ENCODE data around the gene RALGPS1. TPM values are rescaled to one million over a fixed set of nuclear protein-coding genes. Genes with fewer than 3 reads are reported as not detected.

The RALGPS1 gene
- total RNA-seq, 1 donor from 2014 or later: 30.7 TPM

DNA sequence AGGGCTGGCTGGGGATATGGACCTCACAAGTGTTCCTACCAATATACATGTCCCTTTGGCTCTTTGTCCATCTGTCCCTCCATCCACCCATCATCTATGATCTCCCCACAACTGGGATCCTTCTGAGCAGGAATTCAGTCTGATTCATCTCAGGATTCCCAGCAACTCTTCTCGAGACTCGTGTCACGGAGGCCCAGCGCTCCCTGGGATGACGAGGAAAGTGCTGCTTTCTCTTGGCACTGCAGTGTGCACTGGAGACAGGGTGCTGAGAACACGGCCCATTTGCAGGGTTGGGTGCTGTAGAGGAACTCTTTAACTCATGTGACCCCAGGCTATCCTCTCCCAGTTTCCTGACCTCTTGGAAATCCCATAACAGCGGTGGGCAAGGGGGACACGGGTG is 135.0 kb downstream of the RALGPS1 start:
- Histone ChIP-seq H2AFZ (replicated peaks) (no peak overlapping the region), H3K4me1 (no peaks in the 10 kb centered on the region), H3F3A (ENCODE audit: low read depth) (no peaks in the 10 kb centered on the region), H3K4me2 (no peak overlapping the region), H4K20me1 (ENCODE audit: low read depth) (no peaks in the 10 kb centered on the region), H3K79me2 (ENCODE audit: low read depth) (no peaks in the 10 kb centered on the region), H3K27me3 (no peaks in the 10 kb centered on the region), H3K4me3 (no peak overlapping the region), H3K9me3 (ENCODE audit: low read depth) (no peaks in the 10 kb centered on the region), H3K36me3 (no peaks in the 10 kb centered on the region), H3K9ac (no peak overlapping the region), H3K27ac (no peak overlapping the region)
- TF ChIP-seq, protein P1, sequence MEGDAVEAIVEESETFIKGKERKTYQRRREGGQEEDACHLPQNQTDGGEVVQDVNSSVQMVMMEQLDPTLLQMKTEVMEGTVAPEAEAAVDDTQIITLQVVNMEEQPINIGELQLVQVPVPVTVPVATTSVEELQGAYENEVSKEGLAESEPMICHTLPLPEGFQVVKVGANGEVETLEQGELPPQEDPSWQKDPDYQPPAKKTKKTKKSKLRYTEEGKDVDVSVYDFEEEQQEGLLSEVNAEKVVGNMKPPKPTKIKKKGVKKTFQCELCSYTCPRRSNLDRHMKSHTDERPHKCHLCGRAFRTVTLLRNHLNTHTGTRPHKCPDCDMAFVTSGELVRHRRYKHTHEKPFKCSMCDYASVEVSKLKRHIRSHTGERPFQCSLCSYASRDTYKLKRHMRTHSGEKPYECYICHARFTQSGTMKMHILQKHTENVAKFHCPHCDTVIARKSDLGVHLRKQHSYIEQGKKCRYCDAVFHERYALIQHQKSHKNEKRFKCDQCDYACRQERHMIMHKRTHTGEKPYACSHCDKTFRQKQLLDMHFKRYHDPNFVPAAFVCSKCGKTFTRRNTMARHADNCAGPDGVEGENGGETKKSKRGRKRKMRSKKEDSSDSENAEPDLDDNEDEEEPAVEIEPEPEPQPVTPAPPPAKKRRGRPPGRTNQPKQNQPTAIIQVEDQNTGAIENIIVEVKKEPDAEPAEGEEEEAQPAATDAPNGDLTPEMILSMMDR (IDR thresholded peaks at IDR 0.05): no peak
- no peak for TF ChIP-seq EZH2 (IDR thresholded peaks at IDR 0.05)
- TF ChIP-seq EZH2phosphoT487 (IDR thresholded peaks at IDR 0.05): no peak
- no peak for DNase-seq (ENCODE audit: low spot score)
- Mint-ChIP-seq H3K4me1 (no peaks in the 10 kb centered on the region), H3K4me3 (no peak overlapping the region), H3K9me3 (no peaks in the 10 kb centered on the region), H3K27ac (no peak overlapping the region), H3K36me3 (no peaks in the 10 kb centered on the region), H3K27me3 (ENCODE audit: insufficient read depth, low read depth) (no peaks in the 10 kb centered on the region)

DNA sequence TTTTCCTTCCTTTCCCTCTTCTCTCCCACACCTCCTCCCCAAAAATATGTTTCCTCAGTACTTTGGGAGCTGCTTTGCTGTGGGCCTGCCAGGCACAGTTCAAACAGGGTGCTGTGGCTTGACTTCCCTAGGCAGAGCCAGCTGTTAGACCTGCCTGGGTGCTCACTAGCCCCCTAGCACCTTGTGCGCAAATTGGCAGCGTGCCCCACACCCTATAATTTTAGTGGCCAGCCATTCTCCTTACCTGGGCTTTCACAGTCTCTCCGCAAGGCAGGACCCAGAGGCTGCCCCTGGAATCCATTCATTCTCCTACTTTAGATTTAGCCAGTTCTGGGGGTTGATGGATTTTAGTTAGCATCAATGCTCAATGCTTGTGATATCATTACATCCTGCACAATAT is 135.6 kb downstream of the RALGPS1 start:
- DNase-seq (ENCODE audit: low spot score): no peak
- H3K4me2 ChIP-seq: no peak overlapping the region
- H3K4me3 ChIP-seq: no peak overlapping the region
- H4K20me1 ChIP-seq (ENCODE audit: low read depth): no peaks in the 10 kb centered on the region
- H2AFZ ChIP-seq (replicated peaks): no peak overlapping the region
- no peaks in the 10 kb centered on the region for H3K9me3 Mint-ChIP-seq
- no peaks in the 10 kb centered on the region for H3K36me3 ChIP-seq
- H3K27ac ChIP-seq: no peak overlapping the region
- H3K27ac Mint-ChIP-seq: no peak overlapping the region
- no peak overlapping the region for H3K9ac ChIP-seq
- H3K4me1 ChIP-seq: no peaks in the 10 kb centered on the region
- H3K36me3 Mint-ChIP-seq: no peaks in the 10 kb centered on the region
- no peaks in the 10 kb centered on the region for H3K79me2 ChIP-seq (ENCODE audit: low read depth)
- no peak overlapping the region for H3K4me3 Mint-ChIP-seq
- no peaks in the 10 kb centered on the region for H3K9me3 ChIP-seq (ENCODE audit: low read depth)
- no peaks in the 10 kb centered on the region for H3F3A ChIP-seq (ENCODE audit: low read depth)
- no peaks in the 10 kb centered on the region for H3K27me3 ChIP-seq
- H3K4me1 Mint-ChIP-seq: no peaks in the 10 kb centered on the region
- H3K27me3 Mint-ChIP-seq (ENCODE audit: insufficient read depth, low read depth): no peaks in the 10 kb centered on the region
- TF ChIP-seq EZH2phosphoT487 (IDR thresholded peaks at IDR 0.05) (no peak), EZH2 (IDR thresholded peaks at IDR 0.05) (no peak)
- TF ChIP-seq, protein P1 (IDR thresholded peaks at IDR 0.05): no peak

DNA sequence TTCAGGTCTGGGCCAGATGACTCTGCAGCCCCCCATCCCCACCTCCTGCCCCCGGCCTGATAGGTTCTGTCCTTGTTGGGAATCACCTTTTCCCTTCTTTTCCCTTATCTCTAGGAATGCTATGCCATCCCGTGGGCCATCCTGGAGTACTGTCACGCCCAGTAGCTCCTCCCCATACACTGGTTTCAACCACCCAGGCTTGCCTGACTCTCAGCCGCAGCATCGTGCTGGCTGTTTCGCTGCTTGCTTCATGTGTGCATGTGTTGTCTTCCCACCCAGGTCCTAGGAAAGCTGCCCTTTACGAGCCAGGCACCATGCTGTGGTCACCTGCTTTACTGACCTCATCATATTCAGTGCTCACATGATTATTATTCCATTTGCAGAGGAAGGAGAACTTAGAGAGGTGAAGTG is 136.0 kb downstream of the RALGPS1 start:
- Histone ChIP-seq H3K79me2 (ENCODE audit: low read depth) (no peaks in the 10 kb centered on the region), H4K20me1 (ENCODE audit: low read depth) (no peaks in the 10 kb centered on the region), H3K4me3 (no peak overlapping the region), H2AFZ (replicated peaks) (no peak overlapping the region), H3K4me1 (no peaks in the 10 kb centered on the region), H3K9ac (no peak overlapping the region), H3K27me3 (no peaks in the 10 kb centered on the region), H3K9me3 (ENCODE audit: low read depth) (no peaks in the 10 kb centered on the region), H3F3A (ENCODE audit: low read depth) (no peaks in the 10 kb centered on the region), H3K36me3 (no peaks in the 10 kb centered on the region), H3K27ac (no peak overlapping the region), H3K4me2 (no peak overlapping the region)
- no peaks in the 10 kb centered on the region for H3K4me1 Mint-ChIP-seq
- no peak overlapping the region for H3K4me3 Mint-ChIP-seq
- no peaks in the 10 kb centered on the region for H3K27me3 Mint-ChIP-seq (ENCODE audit: insufficient read depth, low read depth)
- no peak for DNase-seq (ENCODE audit: low spot score)
- H3K9me3 Mint-ChIP-seq: no peaks in the 10 kb centered on the region
- H3K27ac Mint-ChIP-seq: no peak overlapping the region
- no peak for TF ChIP-seq EZH2phosphoT487 (IDR thresholded peaks at IDR 0.05)
- TF ChIP-seq, protein P1 (IDR thresholded peaks at IDR 0.05): no peak
- no peak for TF ChIP-seq EZH2 (IDR thresholded peaks at IDR 0.05)
- no peaks in the 10 kb centered on the region for H3K36me3 Mint-ChIP-seq
